CD4-positive, alpha-beta T cell treated with Interleukin-10 for 1 hour (primary cell): ENCODE results near the gene ACTR3C.

Source experiments
- DNase-seq: peaks from one replicate; pipeline ENCODE4 v3.0.0-alpha.2; 2020

ACTR3C gene

GRCh38 chr7:150322833-150323681 lies at the start of gene ACTR3C, which contains the start of gene LRRC61:
ACTR3C (minus strand) TSS chr7:150323545; CDS start chr7:150295296, 28,249 bp downstream.
LRRC61 (plus strand) TSS chr7:150323355; CDS start chr7:150336862, 13,507 bp downstream.
- DNase-seq, result peak; percentile 68

DNA sequence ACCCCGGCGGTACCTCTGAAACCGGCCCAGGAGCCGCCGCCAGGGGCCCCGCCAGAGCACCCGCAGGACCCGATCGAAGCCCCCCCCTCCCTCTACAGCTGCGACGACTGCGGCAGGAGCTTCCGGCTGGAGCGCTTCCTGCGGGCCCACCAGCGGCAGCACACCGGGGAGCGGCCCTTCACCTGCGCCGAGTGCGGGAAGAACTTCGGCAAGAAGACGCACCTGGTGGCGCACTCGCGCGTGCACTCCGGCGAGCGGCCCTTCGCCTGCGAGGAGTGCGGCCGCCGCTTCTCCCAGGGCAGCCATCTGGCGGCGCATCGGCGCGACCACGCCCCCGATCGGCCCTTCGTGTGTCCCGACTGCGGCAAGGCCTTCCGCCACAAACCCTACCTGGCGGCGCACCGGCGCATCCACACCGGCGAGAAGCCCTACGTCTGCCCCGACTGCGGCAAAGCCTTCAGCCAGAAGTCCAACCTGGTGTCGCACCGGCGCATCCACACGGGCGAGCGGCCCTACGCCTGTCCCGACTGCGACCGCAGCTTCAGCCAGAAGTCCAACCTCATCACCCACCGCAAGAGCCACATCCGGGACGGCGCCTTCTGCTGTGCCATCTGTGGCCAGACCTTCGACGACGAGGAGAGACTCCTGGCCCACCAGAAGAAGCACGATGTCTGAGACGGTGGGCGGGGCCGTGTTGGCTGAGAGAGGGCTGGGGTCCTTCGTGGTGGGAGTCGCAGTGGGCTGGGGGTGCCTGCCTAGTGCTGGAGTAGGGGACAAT lies 49.1 kb upstream of the ACTR3C start:
- DNase-seq, result no peak

DNA sequence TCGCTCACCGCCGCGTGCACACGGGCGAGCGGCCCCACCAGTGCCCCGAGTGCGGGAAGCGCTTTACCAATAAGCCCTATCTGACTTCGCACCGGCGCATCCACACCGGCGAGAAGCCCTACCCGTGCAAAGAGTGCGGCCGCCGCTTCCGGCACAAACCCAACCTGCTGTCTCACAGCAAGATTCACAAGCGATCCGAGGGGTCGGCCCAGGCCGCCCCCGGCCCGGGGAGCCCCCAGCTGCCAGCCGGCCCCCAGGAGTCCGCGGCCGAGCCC lies 48.6 kb upstream of the ACTR3C start:
- DNase-seq, result no peak

- no peak for DNase-seq
Observed at GRCh38 chr7:150371131-150371995, 48.0 kb upstream of the ACTR3C start.

- no peak for DNase-seq
Observed at GRCh38 chr7:150370612-150371071, 47.3 kb upstream of the ACTR3C start.

DNA sequence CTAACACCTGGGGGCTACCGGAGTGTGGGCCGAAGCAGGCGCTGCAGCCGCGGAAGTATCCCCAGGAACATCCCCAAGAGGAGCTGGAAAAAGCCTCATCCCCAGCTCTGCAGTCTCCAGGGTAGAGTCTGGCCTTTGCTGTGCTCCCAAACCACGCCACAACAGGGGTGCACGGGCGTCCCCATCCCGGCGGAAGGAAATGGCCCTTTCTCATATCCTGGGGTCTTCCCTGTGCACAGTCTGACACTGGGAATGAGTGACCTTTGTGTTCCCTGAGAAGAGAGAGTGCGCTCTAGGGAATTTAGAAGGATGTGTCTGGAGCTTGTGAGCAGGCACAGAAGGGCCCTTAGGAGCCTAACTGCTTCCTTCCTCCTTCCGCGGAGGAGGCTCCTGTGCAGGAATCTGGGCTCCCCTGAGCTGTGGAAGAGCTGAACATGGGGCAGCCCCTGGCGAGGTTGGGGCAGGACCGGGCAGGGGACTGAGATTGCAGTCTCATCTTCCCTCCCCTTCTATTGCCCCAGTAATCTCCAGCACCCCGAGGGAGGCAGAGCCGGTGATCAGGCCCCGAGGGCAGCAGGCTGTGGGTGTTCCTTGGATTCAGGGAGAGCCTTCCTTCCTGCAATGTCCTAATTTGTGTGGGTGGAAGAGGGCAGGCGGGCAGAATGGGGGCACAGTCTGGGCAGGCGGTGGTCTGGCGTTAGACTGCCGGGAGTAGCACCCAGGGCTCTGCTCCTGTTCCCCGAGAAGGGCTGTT lies 46.6 kb upstream of the ACTR3C start:
- no peak for DNase-seq

- DNase-seq, result peak; percentile 33
Observed at GRCh38 chr7:150368884-150369747, 45.8 kb upstream of the ACTR3C start.

GRCh38 chr7:150368096-150368883 lies 44.9 kb upstream of the ACTR3C start, which contains the start of gene REPIN1:
REPIN1 (plus strand) TSS chr7:150368822; CDS start chr7:150369712, 890 bp downstream.
- DNase-seq, result peak; percentile 83

DNA sequence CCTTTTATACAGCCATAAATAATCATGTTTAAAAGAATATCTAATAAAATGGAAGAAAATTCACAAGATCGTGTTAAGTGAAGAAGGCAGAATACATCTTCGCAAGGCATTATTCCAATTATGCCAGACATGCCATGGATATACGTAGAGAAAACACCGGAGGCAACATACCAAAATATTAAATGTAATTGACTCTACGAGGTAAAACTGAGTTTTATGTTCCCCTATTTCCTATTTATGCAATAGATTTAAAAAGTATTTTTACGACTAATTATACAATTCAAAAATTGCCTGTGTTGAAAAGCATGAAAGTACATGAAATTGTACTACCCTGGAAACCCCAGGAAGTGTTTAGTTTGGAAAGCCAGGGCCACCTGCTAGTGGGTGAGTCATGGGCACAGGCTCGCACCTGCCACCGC lies 44.3 kb upstream of the ACTR3C start:
- no peak for DNase-seq

GRCh38 chr7:150365673-150366398 lies 42.5 kb upstream of the ACTR3C start:
- DNase-seq, result no peak

GRCh38 chr7:150365194-150365593 lies 41.8 kb upstream of the ACTR3C start:
- DNase-seq, result no peak

DNA sequence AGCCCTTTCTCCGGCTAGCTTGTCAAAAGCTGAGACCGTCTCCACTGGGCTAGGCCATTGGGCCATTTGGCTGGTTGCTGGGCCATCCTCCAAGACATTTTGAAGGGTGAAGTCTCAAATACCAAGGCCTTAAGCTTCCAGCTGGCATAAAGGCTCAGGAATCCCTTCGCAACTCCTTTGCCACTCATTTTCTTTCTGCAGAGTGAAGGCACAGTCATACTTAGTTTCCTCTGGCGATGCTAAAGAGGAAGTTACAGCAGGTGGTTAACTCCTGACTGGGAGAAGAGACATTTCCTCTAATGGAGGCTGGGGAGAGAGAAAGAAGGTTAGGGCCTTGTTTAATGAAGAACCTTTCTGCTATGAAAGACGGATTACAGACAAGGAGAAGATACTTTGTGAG lies 40.5 kb upstream of the ACTR3C start:
- no peak for DNase-seq

- DNase-seq, result no peak
Observed at GRCh38 chr7:150363370-150363769, 40.0 kb upstream of the ACTR3C start.

DNA sequence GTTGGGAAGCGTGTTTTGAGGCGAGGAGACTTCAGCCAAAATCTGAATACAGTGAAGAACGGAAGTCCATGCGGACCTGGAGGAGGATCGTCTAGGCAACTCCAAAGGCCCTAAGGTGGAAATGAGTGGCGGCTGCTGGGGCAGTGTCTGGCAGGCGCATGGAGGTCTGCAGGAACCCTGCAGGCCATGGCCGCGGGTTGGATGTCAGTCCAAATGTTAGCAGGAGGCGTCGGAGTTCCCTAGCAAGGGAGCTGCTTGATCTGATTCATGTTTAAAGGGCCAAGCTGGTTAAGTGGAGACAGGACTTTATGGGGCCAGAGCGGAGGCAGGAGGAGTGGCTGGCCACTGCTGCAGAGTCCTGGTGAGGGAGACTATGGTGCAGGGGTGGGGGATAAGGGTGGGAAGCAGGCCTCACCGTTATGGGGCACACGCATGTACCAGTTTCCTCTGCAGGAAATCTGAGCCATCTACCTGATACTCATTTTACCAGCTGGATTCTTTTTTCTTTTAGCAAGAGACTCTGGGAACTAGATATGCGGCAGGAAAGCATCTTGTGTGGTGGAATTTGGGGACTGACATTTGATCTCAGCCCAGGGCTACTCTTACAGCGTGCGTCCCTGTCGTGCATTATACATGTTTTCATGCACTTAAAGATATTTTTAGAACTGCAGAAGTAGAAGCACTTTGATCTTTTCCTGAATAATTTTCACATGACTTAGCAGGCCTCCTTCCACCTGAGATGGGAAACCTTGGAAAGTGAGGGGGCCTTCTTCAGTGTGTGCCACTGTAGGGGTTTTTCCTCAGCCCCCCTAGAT lies 38.7 kb upstream of the ACTR3C start:
- no peak for DNase-seq

GRCh38 chr7:150361402-150361801 lies 38.1 kb upstream of the ACTR3C start:
- DNase-seq, result no peak

- DNase-seq, result no peak
Observed at GRCh38 chr7:150360363-150361058, 37.2 kb upstream of the ACTR3C start.

DNA sequence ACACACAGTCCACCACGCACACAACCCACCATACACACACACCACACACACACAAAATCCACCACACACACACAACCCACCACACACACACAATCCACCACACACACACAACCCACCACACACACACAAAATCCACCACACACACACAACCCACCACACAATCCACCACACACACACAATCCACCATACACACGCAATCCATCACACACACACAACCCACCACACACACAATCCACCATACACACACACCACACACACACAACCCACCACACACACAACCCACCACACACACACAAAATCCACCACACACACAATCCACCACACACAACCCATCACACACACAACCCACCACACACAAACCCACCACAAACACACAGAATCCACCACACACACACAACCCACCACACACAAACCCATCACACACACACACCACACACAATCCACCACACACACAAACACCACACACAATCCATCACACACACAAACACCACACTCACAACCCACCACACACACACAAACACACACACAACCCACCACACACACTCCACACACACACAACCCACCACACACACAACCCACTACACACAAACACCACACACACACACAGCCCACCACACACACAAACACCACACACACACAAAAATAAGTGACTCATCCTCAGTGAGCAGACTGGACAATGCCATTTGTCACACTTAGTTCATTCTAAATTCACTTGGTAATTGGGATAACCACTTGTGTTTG lies 36.4 kb upstream of the ACTR3C start:
- no peak for DNase-seq
